HEK293 (cell line): Measurements from ENCODE around the gene CDC20.
A peak's percentile ranks its signal among the peaks of the same experiment; 100 is the strongest.

Experiments
- GLIS1 ChIP-seq: fragments of 450-650 bp; formaldehyde crosslinking; IDR thresholded peaks from 2 replicates; pipeline ENCODE4 v1.5.1; 2016; ENCODE audit warnings: missing biosample characterization, missing genetic modification characterization
- KLF8 ChIP-seq: fragments of 450-650 bp; formaldehyde crosslinking; IDR thresholded peaks from 2 replicates; pipeline ENCODE4 v1.5.1; 2016; ENCODE audit warnings: missing biosample characterization, missing genetic modification characterization
- PRDM10 ChIP-seq: fragments of 450-650 bp; formaldehyde crosslinking; IDR thresholded peaks from 2 replicates; pipeline ENCODE4 v1.5.1; 2016; ENCODE audit warnings: missing biosample characterization, missing genetic modification characterization
- WT1 ChIP-seq: fragments of 450-650 bp; formaldehyde crosslinking; IDR thresholded peaks from 2 replicates; pipeline ENCODE4 v1.5.1; 2016; ENCODE audit warnings: missing biosample characterization, missing genetic modification characterization
- ZIC2 ChIP-seq: fragments of 450-650 bp; formaldehyde crosslinking; IDR thresholded peaks from 2 replicates; pipeline ENCODE4 v1.5.1; 2016; ENCODE audit warnings: missing biosample characterization, missing genetic modification characterization
- ZNF121 ChIP-seq: fragments of 450-650 bp; formaldehyde crosslinking; IDR thresholded peaks from 2 replicates; pipeline ENCODE4 v1.5.1; 2016; ENCODE audit warnings: missing biosample characterization, missing genetic modification characterization
- ZNF274 ChIP-seq, 2 experiments: fragments of 200-500 bp in 1 of 2; fragments of 450-650 bp in 1 of 2; sonication (Bioruptor generic) in 1 of 2; formaldehyde crosslinking in 1 of 2; IDR thresholded peaks; 2 replicates each; pipeline versions ENCODE4 v1.5.1 to v1.6.1; 2014 to 2016; ENCODE audit warnings: borderline replicate concordance in 1 of 2, inconsistent platforms in 1 of 2, low read length in 1 of 2, missing biosample characterization in 1 of 2, missing genetic modification characterization in 1 of 2
- ZNF398 ChIP-seq: fragments of 450-650 bp; formaldehyde crosslinking; IDR thresholded peaks from 2 replicates; pipeline ENCODE4 v1.5.1; 2017; ENCODE audit warnings: missing biosample characterization, missing genetic modification characterization
- ZNF518A ChIP-seq: fragments of 450-650 bp; formaldehyde crosslinking; conservative IDR thresholded peaks from 2 replicates; pipeline ENCODE4 v1.5.1; 2016; ENCODE audit warnings: low read depth, missing biosample characterization, missing genetic modification characterization
- ZNF621 ChIP-seq: fragments of 450-650 bp; formaldehyde crosslinking; IDR thresholded peaks from 2 replicates; pipeline ENCODE4 v1.5.1; 2017; ENCODE audit warnings: missing biosample characterization, missing genetic modification characterization
- ZNF645 ChIP-seq: fragments of 450-650 bp; formaldehyde crosslinking; IDR thresholded peaks from 2 replicates; pipeline ENCODE4; 2016; ENCODE audit warnings: missing biosample characterization, missing genetic modification characterization
- ZNF664 ChIP-seq: fragments of 450-650 bp; formaldehyde crosslinking; IDR thresholded peaks from 2 replicates; pipeline ENCODE4 v1.5.1; 2016; ENCODE audit warnings: missing biosample characterization, missing genetic modification characterization
- ZNF791 ChIP-seq: fragments of 450-650 bp; formaldehyde crosslinking; IDR thresholded peaks from 2 replicates; pipeline ENCODE4 v1.5.1; 2016; ENCODE audit warnings: missing biosample characterization, missing genetic modification characterization
- ZSCAN23 ChIP-seq: fragments of 450-650 bp; formaldehyde crosslinking; IDR thresholded peaks from 2 replicates; pipeline ENCODE4 v1.5.1; 2016; ENCODE audit warnings: missing biosample characterization, missing genetic modification characterization
- ZSCAN5A ChIP-seq: fragments of 450-650 bp; formaldehyde crosslinking; IDR thresholded peaks from 2 replicates; pipeline ENCODE4 v1.5.1; 2016; ENCODE audit warnings: missing biosample characterization, missing genetic modification characterization
- TF ChIP-seq, protein P1 (sequence below): fragments of 450-650 bp; formaldehyde crosslinking; IDR thresholded peaks from 2 replicates; pipeline ENCODE4 v1.5.1; 2016; ENCODE audit warnings: missing biosample characterization, missing genetic modification characterization
- TF ChIP-seq, protein P2 (sequence below): fragments of 450-650 bp; formaldehyde crosslinking; IDR thresholded peaks from 2 replicates; pipeline ENCODE4 v1.5.1; 2016; ENCODE audit warnings: missing biosample characterization, missing genetic modification characterization

The CDC20 gene

GRCh38 chr1:43382027-43382779 lies 23.4 kb downstream of the CDC20 start (continued):
- TF ChIP-seq ZSCAN5A (tag by site-specific recombination) (no peak), GLIS1 (0 out of 2 replicates have a peak, but pooled peaks have one; percentile 35), ZNF621 (no peak), ZNF791 (tag by site-specific recombination) (no peak), ZNF664 (tag by site-specific recombination) (no peak), KLF8 (tag by site-specific recombination) (no peak), ZNF274 (IDR thresholded peaks at IDR 0.05; ENCODE audit: low read length) (no peak), ZNF274 (tag by site-specific recombination; IDR thresholded peaks at IDR 0.05; ENCODE audit: borderline replicate concordance) (no peak), ZIC2 (tag by site-specific recombination) (peak; percentile 94), WT1 (tag by site-specific recombination) (no peak), ZNF398 (tag by site-specific recombination) (peak; percentile 29; the same call in 1 of the 2 replicates), PRDM10 (tag by site-specific recombination) (peak; percentile 82), ZNF518A (tag by site-specific recombination) (no peak), ZNF645 (no peak), ZSCAN23 (tag by site-specific recombination) (no peak), ZNF121 (no peak)
- TF ChIP-seq, protein P1, sequence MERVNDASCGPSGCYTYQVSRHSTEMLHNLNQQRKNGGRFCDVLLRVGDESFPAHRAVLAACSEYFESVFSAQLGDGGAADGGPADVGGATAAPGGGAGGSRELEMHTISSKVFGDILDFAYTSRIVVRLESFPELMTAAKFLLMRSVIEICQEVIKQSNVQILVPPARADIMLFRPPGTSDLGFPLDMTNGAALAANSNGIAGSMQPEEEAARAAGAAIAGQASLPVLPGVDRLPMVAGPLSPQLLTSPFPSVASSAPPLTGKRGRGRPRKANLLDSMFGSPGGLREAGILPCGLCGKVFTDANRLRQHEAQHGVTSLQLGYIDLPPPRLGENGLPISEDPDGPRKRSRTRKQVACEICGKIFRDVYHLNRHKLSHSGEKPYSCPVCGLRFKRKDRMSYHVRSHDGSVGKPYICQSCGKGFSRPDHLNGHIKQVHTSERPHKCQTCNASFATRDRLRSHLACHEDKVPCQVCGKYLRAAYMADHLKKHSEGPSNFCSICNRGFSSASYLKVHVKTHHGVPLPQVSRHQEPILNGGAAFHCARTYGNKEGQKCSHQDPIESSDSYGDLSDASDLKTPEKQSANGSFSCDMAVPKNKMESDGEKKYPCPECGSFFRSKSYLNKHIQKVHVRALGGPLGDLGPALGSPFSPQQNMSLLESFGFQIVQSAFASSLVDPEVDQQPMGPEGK (tag by site-specific recombination) = no peak
- TF ChIP-seq, protein P2, sequence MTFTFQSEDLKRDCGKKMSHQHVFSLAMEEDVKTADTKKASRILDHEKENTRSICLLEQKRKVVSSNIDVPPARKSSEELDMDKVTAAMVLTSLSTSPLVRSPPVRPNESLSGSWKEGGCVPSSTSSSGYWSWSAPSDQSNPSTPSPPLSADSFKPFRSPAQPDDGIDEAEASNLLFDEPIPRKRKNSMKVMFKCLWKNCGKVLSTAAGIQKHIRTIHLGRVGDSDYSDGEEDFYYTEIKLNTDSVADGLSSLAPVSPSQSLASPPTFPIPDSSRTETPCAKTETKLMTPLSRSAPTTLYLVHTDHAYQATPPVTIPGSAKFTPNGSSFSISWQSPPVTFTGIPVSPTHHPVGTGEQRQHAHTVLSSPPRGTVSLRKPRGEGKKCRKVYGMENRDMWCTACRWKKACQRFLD (tag by site-specific recombination) = no peak
